Right kidney (tissue), 1 donor: ENCODE data around the gene TNP2.
"Not testable (repeated sequence)": the region's sequence is repeated elsewhere in the genome, so short reads cannot be mapped to it uniquely, and the experiment has no call there.

ENCODE experiments used
- DNase-seq: peaks from one replicate; pipeline ENCODE4 v3.0.0-alpha.2; 2016

TNP2 gene

DNA sequence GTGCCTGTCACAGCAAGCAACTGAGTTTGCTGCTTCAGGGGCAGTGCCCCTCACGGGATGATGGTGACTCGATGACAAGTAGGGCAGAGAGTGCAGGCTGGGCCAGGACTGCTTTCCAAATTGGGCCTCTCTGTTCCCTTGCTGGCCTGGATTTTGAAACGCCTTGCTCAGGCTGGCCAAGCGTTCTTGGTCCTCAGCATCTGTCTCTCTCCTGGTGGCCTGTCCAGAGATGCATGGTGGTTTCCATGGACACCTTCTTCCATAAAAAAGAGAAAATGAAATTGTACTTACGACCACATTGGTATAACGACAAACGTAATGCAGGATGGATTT lies 31.4 kb upstream of the TNP2 start:
- DNase-seq = no peak

DNA sequence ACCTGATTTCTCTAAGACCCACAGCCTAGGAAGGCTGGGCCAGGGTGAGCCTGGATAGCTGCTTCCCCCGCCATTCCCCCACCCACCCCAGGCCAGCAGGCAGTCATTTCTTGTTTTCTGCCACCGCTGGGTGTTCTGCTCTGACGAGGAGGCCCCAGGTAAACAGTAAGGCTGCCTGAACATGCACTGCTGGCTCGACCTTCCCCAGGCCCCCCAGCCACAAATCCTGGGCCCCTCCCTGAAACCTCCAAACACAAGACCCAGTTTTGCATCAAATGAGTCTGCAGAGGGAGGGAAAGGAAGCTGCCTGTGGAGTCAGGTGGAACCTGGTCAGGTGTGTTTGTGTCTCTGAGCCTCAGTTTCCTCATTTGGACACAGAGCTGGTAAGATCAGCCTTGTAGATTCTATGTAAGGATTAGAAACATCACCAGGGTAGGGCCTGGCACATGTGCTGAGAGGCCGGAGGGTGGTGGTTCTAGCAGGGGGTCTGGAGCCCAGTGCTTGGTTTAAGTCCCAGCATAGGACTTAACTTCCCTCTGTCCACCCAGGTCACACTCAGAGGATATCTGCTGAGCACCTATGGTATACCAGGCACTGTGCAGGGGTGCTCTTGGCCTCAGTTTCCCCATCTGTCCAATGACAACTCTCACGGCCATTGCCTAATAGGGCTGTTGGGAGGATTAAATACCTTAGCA lies 30.9 kb upstream of the TNP2 start:
- no peak for DNase-seq

DNA sequence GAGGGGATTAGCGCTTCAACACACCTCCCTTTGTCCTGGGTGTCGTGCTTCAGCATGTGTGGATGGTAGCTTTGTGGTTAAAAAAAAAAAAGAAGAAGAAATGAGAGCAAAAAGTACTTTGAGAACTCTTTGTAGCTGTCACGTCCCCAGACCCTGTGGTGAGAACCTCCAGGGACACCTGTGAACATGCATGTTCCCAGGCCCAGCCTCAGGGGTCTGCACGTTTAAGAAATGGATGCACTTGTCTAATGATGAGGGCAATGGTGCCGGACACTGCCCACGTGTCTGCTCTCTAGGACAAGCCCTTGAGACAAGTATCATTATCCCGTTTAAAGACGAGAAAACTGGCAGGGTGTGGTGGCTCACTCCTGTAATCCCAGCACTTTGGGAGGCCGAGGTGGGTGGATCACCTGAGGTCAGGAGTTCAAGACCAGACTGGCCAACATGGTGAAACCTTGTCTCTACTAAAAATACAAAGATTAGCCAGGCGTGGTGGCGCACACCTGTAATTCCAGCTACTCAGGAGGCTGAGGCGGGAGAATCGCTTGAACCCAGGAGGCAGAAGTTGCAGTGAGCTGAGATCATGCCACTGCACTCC lies 29.9 kb upstream of the TNP2 start:
- DNase-seq = not testable (repeated sequence)

DNA sequence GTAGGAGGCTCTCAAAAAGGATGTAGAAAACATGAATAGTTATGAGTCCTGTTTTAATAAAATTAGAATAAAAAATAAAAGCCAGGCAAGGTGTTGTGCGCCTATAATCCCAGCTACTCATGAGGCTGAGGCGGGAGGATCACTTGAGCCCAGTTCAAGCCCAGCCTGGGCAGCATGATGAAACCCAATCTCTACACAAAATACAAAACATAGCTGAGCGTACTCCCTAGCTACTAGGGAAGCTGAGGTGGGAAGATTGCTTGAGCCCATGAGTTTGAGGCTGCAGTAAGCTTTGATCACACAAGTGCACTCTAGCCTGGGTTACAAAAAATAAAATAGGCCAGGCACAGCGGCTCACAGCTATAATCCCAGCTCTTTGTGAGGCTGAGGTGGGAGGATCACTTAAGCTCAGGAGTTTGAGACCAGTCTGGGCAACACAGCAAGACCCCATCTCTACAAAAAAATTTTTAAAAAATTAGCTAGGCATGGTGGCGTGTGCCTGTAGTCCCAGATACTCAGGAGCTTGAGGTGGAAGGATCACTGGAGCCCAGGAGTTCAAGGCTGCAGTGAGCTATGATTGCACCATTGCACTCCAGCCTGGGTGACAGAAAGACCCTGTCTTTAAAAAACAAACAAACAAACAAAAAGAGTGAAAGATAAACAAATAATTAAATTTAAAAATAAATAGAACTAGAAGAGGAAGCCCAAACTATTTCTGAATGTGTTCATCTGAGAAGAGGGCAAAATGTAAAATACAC lies 29.2 kb upstream of the TNP2 start:
- DNase-seq = no peak

DNA sequence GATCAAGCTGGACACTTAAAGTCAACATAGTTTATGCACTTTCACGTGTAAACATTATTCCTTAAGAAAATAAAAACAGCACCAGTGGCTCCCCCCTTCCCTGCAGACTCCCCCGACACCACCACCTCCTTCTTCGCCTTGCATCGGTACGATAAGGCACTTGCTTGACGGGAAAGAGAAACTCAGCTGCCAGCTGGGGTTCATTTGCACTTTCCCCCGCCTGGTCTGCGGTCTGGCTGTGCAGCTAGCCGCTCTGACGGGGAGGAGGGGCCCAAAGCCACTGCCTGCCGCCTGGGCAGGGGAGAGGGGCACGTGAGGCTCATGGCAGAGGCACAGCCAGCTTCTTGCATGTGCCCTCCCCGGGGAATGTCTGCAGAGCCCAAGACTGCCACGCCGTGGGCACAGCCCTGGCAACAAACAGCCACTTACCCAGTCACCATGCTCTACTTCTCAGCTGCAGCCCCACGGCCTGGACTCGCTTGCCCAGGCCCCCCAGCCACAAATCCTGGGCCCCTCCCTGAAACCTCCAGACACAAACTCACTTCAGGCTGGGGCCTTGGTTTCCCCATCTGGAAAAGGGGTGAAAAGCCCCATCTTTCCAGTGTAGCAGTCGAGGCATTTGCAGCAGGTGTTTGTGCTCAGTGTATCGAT lies 28.5 kb upstream of the TNP2 start:
- DNase-seq = peak; percentile 70

DNA sequence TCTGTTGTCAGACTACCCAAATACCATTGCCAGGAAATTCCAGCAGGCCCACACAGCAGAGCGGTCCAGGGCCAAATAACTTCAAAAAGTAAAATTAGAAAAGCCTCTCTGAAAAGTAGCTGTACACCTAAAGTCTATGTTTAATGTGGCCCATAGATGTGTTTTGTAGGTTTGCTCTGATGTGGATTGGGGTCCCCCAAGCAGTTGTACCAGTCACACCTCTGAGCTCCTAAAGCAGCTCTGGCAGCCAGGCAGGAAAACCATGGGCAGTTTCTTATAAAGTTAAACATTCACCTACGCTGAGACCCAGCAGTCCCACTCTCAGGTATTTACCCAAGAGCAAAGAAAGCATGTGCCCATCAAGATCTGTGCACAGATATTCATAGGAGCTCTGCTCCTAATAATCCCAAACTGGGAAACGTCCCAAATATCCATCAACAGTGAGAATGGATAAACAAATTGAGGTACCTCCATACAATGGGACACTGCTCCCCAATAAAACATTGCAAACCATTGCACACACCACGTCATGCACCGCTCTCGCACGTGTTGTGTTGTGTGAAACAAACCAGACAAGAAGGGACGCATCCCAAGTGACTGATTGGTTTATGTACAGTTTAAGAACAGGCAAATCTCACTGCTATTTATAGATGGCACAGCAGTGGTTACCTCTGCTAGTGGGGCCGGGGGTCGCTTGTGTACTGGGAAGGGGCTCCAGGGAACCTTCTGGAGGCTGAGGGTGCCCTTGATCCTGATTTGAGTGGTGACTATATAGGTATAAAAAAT lies 27.8 kb upstream of the TNP2 start:
- peak; percentile 56 for DNase-seq

DNA sequence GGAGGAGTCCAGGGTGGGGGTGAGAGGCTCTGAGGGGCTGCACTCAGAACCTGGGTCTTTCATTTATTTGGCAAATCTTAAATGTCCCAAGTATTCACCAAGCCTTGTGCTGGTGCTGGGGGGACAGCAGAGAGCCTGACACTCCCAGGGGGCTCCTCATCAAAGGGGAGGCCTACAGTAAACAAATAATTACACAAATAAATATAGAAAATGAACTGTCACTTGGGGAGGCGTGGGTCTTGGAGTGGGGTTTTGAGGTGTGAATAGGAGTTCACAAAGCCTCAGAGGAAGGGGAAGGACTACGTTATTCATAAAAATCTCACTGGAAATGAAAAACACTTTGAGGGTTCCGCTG lies 27.2 kb upstream of the TNP2 start:
- no peak for DNase-seq

DNA sequence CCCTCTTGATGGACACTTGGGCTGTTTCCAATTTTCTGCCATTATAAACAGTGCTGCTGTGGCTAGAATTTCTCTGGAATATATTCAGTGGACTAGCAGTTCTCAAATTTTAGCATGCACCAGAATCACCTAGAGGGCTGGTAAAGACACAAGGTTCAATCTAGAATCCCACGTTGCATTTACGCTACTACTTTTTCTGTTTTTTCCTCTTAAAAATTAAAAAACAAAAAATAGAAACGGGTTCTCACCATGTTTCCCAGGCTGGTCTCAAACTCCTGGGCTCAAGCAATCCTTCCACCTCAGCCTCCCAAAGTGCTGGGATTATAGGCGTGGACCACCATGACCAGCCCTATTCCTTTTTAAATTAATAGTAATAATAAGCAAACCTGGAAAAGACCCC lies 26.5 kb upstream of the TNP2 start:
- no peak for DNase-seq

DNA sequence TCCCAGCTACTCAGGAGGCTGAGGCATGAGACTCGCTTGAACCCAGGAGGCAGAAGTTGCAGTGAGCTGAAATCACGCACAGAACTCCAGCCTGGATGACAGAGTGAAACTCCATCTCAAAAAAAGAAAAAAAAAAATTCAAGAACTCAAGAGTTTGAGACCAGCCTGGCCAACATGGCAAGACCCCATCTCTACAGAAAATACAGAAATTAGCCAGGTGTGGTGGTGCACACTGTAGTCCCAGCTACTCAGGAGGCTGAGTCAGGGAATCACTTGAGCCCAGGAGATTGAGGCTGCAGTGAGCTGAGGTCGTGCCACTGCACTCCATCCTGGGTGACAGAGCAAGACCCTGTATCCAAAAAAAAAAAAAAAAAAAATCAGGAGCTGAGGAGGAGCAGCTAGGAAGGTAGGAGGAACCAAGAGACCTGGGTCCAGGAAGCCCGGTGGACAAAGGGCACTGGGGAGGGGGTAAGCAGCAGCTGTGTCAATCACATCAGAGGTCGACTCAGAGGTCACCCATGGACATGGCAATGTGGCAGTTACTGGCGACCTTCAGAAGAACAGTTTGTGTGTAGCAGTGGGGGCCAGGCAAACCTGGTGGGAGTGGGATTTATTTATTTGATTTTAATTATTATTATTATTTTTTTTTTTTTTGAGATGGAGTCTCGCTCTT lies 23.1 kb upstream of the TNP2 start:
- DNase-seq = no peak

DNA sequence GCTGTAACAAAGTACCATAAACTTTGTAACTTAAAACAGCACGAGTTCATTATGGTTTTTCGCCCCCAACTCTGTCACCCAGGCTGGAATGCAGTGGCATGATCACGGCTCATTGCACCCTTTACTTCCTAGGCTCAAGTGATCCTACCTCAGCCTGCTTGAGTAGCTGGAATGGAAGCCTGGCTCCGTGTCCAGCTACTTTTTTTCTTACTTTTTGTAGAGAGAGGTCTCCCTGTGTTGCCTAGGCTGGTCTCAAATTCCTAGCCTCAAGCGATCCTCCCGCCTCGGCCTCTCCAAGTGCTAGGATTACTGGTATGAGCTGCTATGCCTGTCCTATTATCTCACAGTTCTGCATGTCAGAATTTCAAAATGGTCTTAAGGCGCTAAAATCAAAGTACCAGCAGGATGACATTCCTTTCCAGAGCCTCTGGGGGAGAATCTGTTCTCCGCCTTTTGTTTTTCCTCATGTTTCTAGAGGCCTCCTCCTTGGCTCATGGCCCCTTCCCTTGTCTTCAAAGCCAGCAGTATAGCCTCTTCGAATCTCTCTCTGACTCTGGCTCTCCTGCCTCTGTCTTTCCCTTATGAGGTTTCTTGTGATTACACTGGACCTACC lies 22.1 kb upstream of the TNP2 start:
- DNase-seq = peak; percentile 55

DNA sequence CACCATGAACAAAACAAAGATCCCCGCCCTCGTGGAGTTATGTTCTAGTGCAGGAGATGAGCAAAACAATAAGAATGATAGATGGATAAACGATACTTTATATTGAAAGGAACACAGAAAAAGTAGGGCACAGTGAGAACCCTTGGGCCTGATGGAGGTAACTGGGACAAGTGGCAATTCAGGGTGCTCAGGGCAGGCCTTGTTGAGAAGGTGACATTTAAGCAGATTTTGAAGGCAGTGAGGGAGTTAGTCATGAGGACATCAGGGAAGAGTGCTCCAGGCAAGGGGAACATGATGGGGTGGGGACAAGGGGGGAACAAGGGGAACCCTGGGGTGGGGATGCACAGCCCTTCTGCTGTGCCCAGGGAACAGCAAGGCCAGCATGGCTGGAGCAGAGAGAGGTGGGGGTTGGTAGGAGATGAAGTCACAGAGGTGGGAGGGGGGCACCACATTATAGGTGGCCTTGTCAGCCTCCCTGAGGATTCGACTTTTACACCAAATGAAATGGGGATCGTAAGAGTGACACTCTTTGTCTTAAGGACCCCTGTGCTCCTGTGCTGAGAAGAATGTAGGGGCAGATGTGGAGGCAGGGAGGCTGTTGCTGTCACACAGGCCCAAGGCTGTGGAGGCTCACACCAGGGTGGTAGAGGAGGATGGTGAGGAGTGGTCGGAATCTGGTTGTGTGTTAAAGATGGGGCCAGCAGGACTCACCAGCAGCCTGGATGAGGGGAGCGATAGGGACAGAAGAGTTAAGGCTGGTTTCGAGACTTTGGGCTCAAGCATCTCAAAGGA lies 21.2 kb upstream of the TNP2 start:
- DNase-seq = no peak

DNA sequence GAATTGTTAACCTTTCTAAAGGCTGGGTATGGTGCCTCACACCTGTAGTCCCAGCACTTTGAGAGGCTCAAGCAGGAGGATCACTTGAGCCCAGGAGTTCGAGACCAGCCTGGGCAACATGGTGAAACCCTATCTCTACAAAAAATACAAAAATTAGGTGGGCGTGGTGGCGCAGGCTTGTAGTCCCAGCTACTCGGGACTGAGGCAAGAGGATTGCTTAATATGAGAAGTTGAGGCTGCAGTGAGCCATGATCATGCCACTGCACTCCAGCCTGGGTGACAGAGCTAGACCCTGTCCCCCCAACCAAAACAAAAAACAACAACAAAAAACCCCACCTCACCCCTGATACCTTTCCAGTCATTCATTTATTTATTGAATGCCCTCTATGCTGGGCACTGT lies 20.6 kb upstream of the TNP2 start:
- DNase-seq = not testable (repeated sequence)

DNA sequence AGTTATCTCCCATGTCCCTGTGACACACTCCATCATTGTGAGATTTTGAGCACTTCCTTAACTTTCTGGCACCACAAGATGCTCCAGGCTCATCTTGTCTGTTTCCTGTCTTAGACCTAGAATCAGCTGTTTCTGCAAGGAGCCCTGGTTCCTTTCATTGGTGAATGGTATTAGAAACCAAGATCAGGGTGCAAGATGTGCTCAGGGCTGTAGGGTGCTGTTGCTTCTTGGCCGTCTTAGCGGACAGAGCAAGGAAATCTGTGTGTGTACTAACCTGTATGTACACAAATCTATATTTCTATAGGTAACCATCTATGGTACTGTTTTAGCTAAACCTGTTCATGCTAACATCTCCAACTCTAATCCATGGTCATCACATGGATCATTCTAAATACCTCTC lies 20.1 kb upstream of the TNP2 start:
- no peak for DNase-seq

DNA sequence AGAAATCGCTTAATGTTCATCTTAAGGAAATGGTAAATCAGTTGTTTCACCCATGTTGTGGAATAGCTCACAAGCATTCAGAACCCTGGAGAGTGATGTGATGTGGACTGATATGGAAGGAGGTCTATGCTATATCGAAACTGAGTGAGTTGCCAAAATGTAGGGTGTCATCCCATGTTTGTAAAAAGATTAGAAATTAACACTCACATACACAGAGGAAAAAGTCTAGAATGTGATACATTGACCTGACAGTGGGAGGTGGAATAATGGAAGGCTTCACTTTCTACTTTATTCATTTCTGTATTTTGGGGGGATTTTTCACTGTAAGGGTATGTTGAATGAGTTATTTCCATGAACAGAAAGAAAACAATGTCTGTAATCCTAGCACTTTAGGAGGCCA lies 16.7 kb upstream of the TNP2 start:
- no peak for DNase-seq

DNA sequence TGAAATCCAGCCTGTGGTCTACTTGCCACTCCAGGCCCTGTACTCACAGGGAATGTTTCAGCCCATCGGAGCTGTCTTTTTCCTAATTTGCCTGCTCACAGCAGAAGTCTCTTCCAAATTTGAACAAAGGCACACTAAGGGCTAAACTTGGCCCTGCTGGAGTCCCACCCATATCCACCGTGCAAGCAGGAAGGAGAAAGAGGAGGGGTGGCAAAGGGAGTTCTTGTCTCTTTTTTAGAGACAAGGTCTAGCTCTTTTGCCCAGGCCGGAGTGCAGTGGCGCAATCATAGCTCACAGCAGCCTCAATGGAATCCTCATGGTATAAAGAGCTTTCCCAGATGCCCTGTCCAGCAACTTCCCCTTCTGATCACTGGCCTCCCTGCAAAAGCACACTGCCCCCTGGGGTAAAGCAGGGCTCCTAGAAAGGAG lies 14.7 kb upstream of the TNP2 start:
- DNase-seq = no peak

DNA sequence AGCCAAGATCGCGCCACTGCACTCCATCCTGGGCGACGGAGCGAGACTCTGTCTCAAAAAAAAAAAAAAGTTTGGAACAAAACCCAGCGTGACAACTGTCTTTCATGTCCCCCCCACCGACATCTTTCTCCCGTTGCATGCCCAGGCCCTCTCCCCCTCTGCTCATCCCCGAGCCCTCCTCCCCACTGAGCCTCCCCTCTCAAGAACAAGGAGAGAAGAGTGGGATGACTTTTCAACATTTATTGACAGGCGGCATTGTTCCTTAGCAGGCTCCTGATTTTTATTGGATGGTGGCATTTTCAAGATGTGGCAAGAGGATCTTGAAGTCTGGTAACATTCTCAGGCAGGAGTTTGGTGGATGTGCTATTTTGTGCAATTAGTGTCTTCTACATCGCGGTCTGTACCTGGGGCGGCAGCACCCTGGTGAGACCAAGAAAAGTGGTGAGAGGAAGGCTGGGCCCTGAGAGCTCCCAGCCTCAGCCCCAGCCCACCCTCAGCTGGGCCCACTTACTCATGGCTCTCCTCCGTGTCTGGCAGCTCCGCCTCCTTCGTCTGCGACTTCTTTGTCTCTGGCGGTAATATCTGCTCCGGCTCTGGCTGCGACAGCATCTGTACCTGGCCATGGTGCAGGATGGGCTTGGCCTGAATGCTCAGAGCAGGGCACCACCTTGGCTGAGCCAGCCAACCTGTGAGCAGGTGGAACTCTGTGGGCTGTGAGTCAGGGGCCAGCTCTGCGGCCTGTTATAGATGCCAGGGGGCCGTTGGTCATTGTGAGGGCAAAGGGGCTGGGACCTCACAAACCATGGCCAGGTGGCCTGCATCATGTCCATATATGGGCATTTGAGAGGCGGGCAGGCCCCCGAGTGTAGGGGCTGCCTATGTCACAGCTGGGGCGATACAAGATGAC lies 11.7 kb upstream of the TNP2 start, which contains the start of gene PRM1:
Gene PRM1 (minus strand): TSS at position 715 of the 907 bp plus-strand sequence. CDS start 92 bp downstream, at position 623.
- DNase-seq = no peak

DNA sequence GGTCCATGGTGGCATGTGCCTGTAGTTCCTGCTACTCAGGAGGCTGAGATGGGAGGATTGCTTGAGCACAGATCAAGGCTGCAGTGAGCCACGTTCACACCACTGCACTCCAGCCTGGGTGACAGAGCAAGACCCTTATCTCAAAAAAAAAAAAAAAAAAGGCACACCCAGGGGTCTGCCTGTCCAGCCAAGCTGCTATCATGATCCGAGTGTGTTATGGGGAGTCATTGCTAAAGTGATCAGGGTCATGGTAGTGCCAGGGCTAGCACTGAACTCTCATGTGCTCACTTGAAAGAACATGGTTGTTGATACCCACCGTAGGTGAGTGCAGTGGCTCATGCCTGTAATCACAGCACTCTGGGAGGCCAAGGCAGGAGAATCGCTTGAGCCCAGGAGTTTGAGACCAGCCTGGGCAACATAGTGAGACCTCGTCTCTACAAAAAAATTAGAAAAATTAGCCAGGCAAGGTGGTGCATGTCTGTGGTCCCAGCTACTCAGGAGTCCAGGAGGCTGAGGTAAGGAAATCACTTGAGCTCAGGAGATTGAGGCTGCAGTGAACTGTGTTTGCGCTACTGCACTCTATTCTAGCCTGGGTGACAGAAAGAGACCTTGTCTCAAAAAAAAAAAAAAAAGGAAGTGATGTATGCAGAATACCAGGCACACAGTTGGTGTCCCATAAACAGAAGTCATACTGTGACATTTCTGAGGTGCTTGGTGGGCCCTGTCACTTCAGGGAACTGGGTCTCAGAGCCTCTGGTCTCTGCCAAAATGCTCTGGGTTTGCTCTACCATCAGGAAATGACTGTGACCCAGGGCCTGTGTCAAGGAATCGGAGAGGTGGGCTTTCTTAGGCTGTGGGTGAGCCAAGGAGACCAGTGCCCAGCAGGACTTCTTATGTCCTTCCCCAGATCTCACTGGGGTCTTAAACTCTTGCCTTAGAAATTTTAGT lies 9.8 kb upstream of the TNP2 start:
- DNase-seq = no peak
